NB4 (cell line): Measurements from ENCODE around the gene DPF3.

Experiments
- DNase-seq: peaks from one replicate; pipeline ENCODE4 v3.0.0; 2010; ENCODE audit warnings: low read depth
- H3K4me3 ChIP-seq: one replicate; pipeline ENCODE4 v1.5.1; 2011; ENCODE audit warnings: mild to moderate bottlenecking, low read depth, low read length, moderate library complexity
- MAX ChIP-seq: IDR thresholded peaks from 2 replicates; pipeline ENCODE4 v1.6.1; 2011; ENCODE audit warnings: low read depth, low read length
- MYC ChIP-seq: IDR thresholded peaks from 2 replicates; pipeline ENCODE4 v1.6.1; 2011; ENCODE audit warnings: low read depth, low read length
- POLR2A ChIP-seq: IDR thresholded peaks from 2 replicates; pipeline ENCODE4 v1.6.1; 2011; ENCODE audit warnings: mild to moderate bottlenecking; ENCODE audit not compliant: insufficient read length; ENCODE audit errors: extremely low read depth
- TF ChIP-seq, protein P1 (sequence below): IDR thresholded peaks from one replicate; pipeline ENCODE4 v1.5.1; 2012; ENCODE audit warnings: low read depth, low read length

DPF3 gene

GRCh38 chr14:72742838-72743195, 151.1 kb downstream of the DPF3 start:
- no peak overlapping the region for H3K4me3 ChIP-seq
- no peak for DNase-seq

DNA sequence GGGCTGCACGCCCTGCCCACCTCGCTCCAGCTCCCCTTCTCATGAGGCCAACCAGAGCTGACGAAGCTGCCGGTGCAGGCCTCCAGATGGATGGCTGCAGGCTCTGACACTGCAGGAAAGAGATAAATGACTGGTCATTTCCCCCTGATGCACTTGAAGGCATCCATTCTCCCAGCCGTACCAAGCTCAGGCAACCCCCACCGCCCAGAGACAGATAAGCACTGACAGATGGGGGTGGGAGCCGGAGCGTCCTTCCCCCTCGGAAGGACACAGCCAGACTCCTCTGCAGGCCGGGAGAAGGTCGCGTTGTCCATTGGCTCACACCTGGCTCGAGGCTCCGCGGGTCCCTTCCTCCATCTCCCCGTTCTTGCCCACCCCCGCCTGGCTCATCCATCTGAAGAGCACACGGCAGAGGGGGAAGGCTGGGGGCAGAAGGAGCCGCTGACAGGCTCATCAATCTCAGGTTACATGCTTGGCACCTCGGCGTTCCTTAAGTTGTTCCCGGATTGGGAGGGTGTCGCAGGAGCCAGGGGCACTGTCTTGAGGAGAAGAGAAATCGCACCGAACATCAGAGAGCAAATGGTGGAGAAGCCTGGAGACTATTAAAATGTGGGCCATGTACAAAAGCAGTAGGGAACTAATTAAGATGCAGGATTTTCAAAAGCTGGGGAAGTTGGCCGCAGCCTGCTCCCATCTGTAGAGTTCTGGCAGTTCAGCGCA, 151.6 kb downstream of the DPF3 start:
- no peak for DNase-seq
- H3K4me3 ChIP-seq: no peak overlapping the region
- TF ChIP-seq, protein P1, sequence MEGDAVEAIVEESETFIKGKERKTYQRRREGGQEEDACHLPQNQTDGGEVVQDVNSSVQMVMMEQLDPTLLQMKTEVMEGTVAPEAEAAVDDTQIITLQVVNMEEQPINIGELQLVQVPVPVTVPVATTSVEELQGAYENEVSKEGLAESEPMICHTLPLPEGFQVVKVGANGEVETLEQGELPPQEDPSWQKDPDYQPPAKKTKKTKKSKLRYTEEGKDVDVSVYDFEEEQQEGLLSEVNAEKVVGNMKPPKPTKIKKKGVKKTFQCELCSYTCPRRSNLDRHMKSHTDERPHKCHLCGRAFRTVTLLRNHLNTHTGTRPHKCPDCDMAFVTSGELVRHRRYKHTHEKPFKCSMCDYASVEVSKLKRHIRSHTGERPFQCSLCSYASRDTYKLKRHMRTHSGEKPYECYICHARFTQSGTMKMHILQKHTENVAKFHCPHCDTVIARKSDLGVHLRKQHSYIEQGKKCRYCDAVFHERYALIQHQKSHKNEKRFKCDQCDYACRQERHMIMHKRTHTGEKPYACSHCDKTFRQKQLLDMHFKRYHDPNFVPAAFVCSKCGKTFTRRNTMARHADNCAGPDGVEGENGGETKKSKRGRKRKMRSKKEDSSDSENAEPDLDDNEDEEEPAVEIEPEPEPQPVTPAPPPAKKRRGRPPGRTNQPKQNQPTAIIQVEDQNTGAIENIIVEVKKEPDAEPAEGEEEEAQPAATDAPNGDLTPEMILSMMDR: no peak
- TF ChIP-seq MYC: no peak
- no peak for TF ChIP-seq MAX
- no peak for TF ChIP-seq POLR2A

More at GRCh38 chr14:72742838-72743195, 151.1 kb downstream of the DPF3 start:
- TF ChIP-seq MYC (no peak), MAX (no peak), POLR2A (no peak)
- TF ChIP-seq, protein P1: no peak

- H3K4me3 ChIP-seq: no peak overlapping the region
- TF ChIP-seq, protein P1: no peak
- TF ChIP-seq MAX: no peak
- TF ChIP-seq MYC: no peak
- no peak for TF ChIP-seq POLR2A
- DNase-seq: no peak
These were observed 152.1 kb downstream of the DPF3 start for GRCh38 chr14:72741826-72742117.

GRCh38 chr14:72740966-72741825, 152.7 kb downstream of the DPF3 start:
- TF ChIP-seq MAX: no peak
- TF ChIP-seq, protein P1: no peak
- TF ChIP-seq POLR2A: no peak
- TF ChIP-seq MYC: no peak
- no peak overlapping the region for H3K4me3 ChIP-seq
- no peak for DNase-seq

GRCh38 chr14:72740504-72740961, 153.4 kb downstream of the DPF3 start:
- no peak for TF ChIP-seq MYC
- no peak for TF ChIP-seq POLR2A
- TF ChIP-seq MAX: no peak
- TF ChIP-seq, protein P1: no peak
- no peak for DNase-seq
- no peak overlapping the region for H3K4me3 ChIP-seq
